GM21526 (cell line): Measurements from ENCODE around the gene MYO1H.
"Not testable (repeated sequence)": the region's sequence is repeated elsewhere in the genome, so short reads cannot be mapped to it uniquely, and the experiment has no call there.

Experiments
- ATAC-seq: cut with Tn5 transposase; IDR thresholded peaks from one replicate; pipeline ENCODE4 v1.9.1; 2021; ENCODE audit warnings: moderate library complexity; ENCODE audit not compliant: unreplicated experiment, low FRiP score

The MYO1H gene

DNA sequence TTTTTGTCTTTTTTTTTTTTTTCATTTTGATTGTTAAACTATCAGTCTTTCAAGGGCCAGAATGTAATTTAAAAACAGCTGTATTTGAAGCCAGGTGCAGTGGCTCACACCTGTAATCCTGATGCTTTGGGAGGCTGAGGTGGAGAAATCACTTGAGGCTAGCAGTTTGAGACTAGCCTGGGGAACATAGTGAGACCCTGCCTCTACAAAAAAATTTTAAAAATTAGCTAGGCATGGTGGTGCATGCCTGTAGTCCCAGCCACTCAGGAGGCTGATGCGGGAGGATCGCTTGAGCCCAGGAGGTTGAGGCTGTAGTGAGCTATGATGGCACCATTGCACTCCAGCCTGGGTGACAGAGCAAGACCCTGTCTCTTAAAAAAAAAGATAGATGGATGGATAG lies 57.1 kb downstream of the MYO1H start:
- not testable (repeated sequence) for ATAC-seq

- ATAC-seq, result not testable (repeated sequence)
Observed at GRCh38 chr12:109406147-109406546, 58.4 kb downstream of the MYO1H start.

- ATAC-seq, result no peak
Observed at GRCh38 chr12:109418848-109419480, 71.3 kb downstream of the MYO1H start.

DNA sequence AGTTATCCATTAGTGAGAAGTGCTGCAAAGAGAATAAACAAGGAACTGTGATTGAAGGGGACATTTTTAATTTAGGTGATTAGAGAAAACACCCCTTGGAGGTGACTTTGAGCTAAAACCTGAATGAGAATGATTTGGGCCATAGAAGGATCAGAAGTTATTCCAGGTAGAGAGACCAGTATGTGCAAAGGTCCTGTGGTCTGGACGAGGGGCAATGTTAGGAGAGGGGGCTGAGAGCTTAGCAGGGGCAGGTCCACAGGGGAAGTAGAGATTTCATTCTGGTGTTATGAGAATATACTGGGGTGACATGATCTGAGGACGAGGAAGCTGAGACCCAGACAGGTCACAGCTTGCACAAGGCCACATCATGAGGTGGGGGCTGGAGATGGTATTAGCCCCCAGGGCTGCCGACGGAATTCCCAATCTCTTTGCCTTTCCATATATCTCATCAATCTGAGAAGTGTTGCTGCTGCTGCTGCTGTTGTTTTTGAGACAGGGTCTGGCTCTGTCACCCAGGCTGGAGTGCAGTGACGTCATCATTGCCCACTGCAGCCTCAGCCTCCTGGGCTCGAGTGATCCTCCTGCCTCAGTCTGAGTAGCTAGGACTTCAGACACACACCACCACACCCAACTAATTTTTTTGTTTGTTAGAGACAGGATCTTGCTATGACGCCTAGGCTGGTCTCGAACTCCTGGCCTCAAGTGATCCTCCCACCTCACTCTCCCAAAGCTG lies 73.8 kb downstream of the MYO1H start:
- no peak for ATAC-seq

GRCh38 chr12:109422251-109422650 lies 74.6 kb downstream of the MYO1H start:
- ATAC-seq, result no peak

- ATAC-seq, result no peak
Observed at GRCh38 chr12:109423392-109423791, 75.7 kb downstream of the MYO1H start.

DNA sequence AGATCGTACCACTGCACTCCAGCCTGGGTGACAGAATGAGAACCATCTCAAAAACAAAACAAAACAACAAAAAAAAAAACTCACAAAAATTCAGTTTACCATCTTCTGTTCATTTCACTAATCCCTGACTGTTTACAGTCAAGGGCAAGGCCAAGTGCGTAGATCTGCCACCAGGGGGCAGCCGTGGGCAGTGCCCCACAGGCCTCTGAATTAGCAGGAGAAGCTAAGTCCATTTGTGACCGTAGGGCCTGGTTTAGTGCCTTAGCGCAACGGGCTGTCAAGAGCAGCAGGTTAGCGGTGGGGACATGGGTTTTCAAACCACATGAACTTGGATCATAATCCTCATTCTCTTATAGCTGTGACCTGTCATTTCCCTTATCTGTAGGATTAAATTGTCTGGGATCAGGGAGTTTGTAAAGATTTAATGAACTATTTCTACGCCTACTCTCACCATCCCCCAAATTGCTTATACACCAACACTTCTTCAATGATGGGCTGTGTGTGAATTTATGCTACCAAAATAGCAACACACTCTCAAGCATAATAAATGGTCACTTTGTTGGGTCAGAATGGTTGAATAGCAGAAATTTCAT lies 80.4 kb downstream of the MYO1H start:
- ATAC-seq, result no peak

- ATAC-seq, result not testable (repeated sequence)
Observed at GRCh38 chr12:109428804-109429203, 81.1 kb downstream of the MYO1H start.

GRCh38 chr12:109430244-109430643 lies 82.5 kb downstream of the MYO1H start:
- no peak for ATAC-seq

GRCh38 chr12:109432431-109432830 lies 84.7 kb downstream of the MYO1H start:
- ATAC-seq, result no peak

- ATAC-seq, result no peak
Observed at GRCh38 chr12:109432842-109433304, 85.2 kb downstream of the MYO1H start.

DNA sequence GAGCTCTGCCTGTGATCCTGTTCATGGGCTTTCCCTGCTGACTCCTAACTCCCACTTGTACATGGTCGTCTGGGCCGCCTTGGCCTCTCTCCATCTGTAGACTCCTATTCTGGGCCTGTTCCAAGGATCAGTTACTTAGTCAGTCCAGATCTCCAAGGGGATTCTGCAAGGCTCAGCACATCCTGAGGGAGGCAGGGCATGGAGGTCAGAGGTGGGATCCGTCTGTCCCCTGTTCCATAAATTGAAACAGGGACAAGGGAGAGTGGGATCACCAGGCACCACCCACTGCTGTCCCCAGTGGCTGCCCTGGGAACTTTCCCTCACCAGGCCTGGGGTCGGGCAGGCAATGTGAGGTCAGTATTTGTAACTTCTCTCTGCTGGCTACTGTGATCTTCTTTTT lies 85.9 kb downstream of the MYO1H start:
- ATAC-seq, result no peak

DNA sequence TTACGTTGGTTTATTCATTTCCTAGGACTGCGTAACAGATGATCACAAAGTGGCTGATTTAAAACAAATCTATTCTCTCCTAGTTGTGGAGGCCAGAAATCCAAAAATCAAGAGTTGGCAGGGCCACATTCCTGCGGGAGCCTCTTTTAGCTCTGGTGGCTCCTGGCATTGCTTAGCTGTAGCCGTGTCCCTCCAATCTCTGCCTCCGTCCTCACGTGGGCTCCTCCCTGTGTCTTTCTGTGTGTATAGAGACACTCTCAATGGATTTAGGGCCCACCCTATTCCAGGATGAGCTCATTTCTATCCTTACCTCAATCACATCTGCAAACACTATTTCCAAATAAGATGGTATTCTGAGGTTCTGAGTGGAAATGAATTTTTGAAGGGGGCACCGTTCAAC lies 86.9 kb downstream of the MYO1H start:
- ATAC-seq, result no peak

DNA sequence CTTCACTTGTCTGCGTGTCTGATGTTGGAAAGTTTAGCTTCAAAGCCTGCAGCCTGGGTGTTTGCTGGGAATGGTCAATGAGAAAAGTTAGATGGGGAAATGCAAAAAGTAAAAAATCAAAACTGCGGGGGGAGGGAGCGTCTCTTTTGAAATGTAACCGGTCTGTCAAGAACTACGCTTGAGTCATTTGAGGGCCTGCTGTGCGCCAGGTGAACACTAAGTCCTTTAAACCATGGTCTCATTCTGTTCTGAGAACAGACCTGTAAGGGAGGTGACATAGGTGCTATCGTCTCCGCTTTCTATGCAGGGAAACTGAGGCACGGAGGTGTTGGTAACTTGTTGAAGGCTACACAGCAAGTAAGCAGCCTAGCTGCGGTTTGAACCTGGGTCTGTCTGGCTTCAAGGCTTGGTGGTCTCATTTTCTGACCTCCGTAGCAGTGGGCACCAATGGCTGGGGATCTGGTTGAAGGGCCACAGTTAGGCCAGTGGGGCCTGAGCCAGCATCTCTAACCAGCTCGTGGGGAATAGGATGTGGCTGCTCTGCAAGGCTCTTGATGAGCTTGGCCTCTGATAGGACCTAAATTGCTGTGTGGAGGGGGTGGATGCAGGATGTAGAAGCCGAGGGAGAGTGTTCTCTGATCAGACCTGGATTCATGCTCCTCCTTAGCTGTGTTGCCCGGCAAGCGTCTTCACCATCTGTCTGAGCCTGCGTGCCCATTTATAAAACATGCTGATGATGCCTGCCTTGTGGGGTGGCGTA lies 87.9 kb downstream of the MYO1H start:
- ATAC-seq, result no peak

DNA sequence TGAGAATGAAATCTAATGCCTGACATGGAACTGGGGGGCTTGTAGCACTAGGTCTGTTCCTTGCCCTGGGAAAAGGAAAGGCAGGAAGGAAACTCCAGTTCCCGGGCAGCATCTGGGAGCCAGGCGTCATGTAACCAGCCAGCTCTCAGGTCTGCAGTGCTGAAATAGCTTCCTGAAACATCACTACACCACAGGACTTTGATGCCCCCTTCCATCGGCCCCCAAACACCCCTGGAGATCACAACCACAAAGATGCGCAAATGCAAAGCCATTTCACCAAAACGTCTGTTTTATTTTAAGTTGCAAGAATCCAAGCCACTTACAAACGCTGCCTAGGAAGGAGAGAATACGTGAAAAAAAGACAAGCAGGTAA lies 88.5 kb downstream of the MYO1H start:
- ATAC-seq, result no peak

DNA sequence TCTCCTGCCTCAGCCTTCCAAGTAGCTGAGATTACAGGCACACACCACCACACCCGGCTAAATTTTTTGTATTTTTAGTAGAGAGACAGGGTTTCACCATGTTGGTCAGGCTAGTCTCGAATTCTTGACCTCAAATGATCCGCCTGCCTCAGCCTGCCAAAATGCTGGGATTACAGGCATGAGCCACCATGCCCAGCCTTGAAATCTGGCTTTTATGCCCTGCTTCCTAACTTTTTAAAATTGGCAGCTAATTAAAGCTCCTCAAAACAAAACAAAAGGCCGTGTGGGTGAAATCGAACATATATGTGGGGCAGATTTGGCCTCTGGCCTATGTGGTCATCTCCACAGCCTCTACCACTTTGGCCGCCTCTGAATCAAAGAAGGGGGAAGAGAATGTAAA lies 91.5 kb downstream of the MYO1H start:
- ATAC-seq, result no peak

GRCh38 chr12:109439951-109440350 lies 92.3 kb downstream of the MYO1H start:
- not testable (repeated sequence) for ATAC-seq

GRCh38 chr12:109440851-109441490 lies 93.3 kb downstream of the MYO1H start:
- ATAC-seq, result no peak

DNA sequence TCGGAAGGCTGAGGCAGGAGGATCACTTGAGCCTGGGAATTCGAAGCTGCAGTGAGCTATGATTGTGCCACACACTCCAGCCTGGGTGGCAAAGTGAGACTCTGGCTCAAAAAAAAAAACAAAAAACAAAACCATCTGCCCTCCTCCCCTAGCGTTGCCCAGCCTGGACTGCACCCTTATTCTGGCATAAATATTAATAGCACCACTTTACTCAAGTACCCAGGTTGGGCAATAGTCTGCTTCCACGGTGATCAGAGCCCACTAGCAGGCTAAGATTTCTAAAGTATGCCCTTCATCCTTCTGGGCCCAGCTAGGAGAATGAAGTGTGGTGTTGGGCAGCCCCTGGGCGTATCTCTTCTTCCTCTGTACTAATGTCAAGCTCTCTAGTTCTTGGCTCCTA lies 96.1 kb downstream of the MYO1H start:
- ATAC-seq, result no peak

GRCh38 chr12:109444259-109444658 lies 96.6 kb downstream of the MYO1H start:
- ATAC-seq, result no peak

DNA sequence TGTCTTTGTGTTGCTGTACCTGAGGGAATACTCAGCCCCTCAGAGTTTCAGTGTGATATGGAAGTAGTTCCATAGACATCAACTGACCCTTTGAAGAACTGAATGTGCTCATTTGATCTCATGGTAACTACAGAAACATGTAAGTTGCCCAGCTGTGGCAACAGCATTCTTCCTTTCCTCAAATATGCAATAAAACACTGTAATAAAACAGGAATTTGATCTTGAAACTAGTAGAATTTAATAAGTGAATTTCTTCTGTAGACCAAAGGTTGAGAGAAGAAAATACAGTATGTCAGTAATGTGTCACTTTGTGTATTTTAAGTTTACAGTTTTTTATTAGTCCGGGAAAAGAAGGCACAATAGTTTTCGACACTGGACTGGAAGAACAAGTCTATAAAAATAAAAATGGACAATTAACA lies 97.5 kb downstream of the MYO1H start:
- no peak for ATAC-seq
